ENCODE results near the gene CKS2.

GRCh38 chr9:89353989-89354388 is 43.0 kb downstream of the CKS2 start:
- TF ChIP-seq EZH2phosphoT487 (conservative IDR thresholded peaks at IDR 0.05; ENCODE audit: low read length) (no peak), CTCF (IDR thresholded peaks at IDR 0.05; ENCODE audit: insufficient read depth, low read length, poor library complexity, severe bottlenecking) (no peak)

Data from SU-DHL-6 (cell line).